AG04450 (cell line): ENCODE results near the gene PILRA. TPM values are rescaled to one million over a fixed set of nuclear protein-coding genes. Genes with fewer than 3 reads are reported as not detected.

Experiments used
- CTCF ChIA-PET: fragments of 300-600, 350-600 bp; formaldehyde crosslinking; extraction: SDS; loops from one replicate; lab custom pipeline; 2022; ENCODE audit warnings: antibody characterized with exemption, inconsistent platforms; lab: Charles Lee
- POLR2A ChIA-PET: fragments of 350-600 bp; formaldehyde crosslinking; extraction: SDS; loops from one replicate; lab custom pipeline; 2021; ENCODE audit warnings: antibody characterized with exemption, inconsistent platforms; lab: Yijun Ruan, JAX
- DNase-seq: peaks from one replicate; pipeline ENCODE4 v3.0.0-alpha.2; 2011; ENCODE audit warnings: low read depth, low spot score
- H3K27ac ChIP-seq: one replicate; pipeline ENCODE4 v1.5.1; 2012; ENCODE audit warnings: low read depth, low read length, control low read depth
- H3K27me3 ChIP-seq: one replicate; pipeline ENCODE4 v1.6.0; 2012; ENCODE audit warnings: low read length; ENCODE audit not compliant: control insufficient read depth, insufficient read depth
- H3K4me3 ChIP-seq: 2 replicates; pipeline ENCODE4 v1.5.1; 2011; ENCODE audit warnings: mild to moderate bottlenecking, low read depth, low read length, control low read depth
- H3K9me3 ChIP-seq: 2 replicates; pipeline ENCODE4 v1.5.1; 2012; ENCODE audit warnings: low read length; ENCODE audit not compliant: control insufficient read depth, insufficient read depth
- polyA plus RNA-seq: library from polyadenylated mRNA; depleted of rRNA; stranded (reverse); fragments of >200 nt; gene quantifications from 2 replicates; pipeline ENCODE4 v1.2.3, GENCODE V29; 2011
- TF ChIP-seq, protein P1 (sequence below): IDR thresholded peaks from 2 replicates; pipeline ENCODE4 v1.5.1; 2011; ENCODE audit warnings: low read depth, low read length, control low read depth, inconsistent platforms

The PILRA gene
- polyA plus RNA-seq, 1 experiment, result 0.30 TPM

DNA sequence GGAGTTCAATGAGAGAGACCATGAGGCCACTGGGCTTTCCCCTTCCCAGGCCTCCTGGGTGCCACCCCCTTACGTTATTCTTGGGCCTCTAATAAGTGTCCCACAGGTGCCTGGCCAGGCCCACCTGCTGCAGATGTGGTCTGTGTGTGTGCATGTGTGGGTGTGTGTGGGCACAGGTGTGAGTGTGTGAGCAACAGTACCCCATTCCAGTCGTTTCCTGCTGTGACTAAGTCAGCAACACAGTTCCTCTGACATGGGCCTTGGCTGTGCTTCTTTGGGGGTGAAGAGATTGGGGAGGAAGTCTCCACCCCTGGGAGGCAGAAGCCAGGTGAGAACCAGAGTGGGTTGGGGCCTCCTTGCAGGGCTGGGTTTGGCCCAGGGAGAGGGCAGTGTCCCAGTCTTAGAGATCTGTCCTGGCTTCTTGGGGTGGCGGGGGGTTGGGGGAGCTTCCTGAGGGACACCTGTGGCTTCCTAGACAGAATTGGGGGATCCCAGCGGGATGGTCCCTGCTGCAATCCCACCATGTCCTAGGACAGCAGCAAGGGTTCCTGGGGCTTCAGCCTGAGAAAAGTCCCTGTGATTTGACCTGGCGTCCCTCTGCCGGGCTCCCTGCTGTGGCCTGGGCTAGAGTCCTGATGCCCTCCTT is 19.5 kb upstream of the PILRA start:
- H3K9me3 ChIP-seq, result no peaks in the 10 kb centered on the region
- POLR2A ChIA-PET, result no interaction called here
- TF ChIP-seq, protein P1, sequence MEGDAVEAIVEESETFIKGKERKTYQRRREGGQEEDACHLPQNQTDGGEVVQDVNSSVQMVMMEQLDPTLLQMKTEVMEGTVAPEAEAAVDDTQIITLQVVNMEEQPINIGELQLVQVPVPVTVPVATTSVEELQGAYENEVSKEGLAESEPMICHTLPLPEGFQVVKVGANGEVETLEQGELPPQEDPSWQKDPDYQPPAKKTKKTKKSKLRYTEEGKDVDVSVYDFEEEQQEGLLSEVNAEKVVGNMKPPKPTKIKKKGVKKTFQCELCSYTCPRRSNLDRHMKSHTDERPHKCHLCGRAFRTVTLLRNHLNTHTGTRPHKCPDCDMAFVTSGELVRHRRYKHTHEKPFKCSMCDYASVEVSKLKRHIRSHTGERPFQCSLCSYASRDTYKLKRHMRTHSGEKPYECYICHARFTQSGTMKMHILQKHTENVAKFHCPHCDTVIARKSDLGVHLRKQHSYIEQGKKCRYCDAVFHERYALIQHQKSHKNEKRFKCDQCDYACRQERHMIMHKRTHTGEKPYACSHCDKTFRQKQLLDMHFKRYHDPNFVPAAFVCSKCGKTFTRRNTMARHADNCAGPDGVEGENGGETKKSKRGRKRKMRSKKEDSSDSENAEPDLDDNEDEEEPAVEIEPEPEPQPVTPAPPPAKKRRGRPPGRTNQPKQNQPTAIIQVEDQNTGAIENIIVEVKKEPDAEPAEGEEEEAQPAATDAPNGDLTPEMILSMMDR, result no peak
- DNase-seq, result no peak
- H3K27ac ChIP-seq, result no peak overlapping the region
- H3K27me3 ChIP-seq, result no peaks in the 10 kb centered on the region
- H3K4me3 ChIP-seq, result no peak overlapping the region
- CTCF ChIA-PET, result interaction anchor here (0.7 kb wide), 1 partner anchor 9 kb away, joined by 3 read pairs; no protein-coding TSS in a partner anchor

DNA sequence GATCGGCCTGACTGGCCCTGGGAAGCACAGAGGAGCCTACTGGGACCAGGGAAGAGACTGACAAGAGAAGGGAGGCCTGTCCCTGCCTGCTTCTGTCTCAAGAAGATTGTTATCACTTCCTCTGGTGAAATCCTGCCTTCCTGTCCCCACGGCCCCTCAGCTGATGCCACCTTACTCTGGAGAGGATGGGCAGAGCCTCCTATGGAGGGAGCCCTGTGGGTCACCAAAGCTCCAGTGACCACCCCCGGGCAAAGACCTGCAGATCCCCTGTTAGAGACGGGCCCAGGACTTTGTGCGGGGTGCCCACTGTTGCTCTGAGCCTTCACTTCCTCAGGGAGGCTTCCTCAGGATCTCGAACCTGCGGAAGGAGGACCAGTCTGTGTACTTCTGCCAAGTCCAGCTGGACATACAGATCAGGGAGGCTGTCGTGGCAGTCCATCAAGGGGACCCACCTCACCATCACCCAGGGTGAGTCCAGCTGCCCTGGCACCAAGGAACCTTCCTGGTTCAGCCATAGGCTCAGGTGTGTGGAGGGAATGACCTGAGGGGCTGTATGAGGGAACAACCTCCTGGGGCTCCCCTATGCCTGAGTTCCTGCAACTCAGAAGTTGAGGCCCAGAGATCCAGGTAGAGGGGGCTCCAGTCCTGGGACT is 16.7 kb upstream of the PILRA start:
- Histone ChIP-seq H3K9me3 (no peaks in the 10 kb centered on the region), H3K4me3 (no peak overlapping the region), H3K27ac (no peak overlapping the region), H3K27me3 (no peaks in the 10 kb centered on the region)
- ChIA-PET POLR2A (no interaction called here), CTCF (no interaction called here)
- no peak for DNase-seq
- TF ChIP-seq, protein P1, result no peak

DNA sequence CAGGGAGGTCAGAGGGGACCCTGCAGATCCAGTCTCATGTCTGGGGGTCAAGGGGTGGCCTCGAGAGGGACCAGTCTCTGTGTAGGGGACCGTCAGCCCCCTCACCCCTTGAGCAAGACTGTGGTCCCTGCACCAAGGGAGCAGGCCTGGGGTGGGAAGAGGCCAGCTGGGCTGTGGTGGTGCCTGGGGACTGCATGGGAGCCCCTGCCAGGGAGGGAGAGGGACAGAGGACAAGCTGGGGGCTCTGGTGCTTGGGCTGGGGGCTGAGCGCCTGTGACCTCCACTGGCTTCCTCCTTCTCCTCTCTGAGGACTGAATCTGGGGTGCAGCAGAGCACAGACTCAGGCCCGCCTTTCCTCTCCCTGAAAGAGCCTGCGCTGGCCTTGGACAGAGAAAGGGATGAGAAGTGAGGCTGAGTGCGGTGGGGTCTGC is 16.1 kb upstream of the PILRA start:
- ChIA-PET CTCF (no interaction called here), POLR2A (interaction anchor here (0.5 kb wide), 1 partner anchor 8 kb away, joined by 5 read pairs; no protein-coding TSS in a partner anchor)
- no peak overlapping the region for H3K27ac ChIP-seq
- no peaks in the 10 kb centered on the region for H3K9me3 ChIP-seq
- H3K27me3 ChIP-seq, result no peaks in the 10 kb centered on the region
- H3K4me3 ChIP-seq, result no peak overlapping the region
- TF ChIP-seq, protein P1, result no peak
- no peak for DNase-seq

DNA sequence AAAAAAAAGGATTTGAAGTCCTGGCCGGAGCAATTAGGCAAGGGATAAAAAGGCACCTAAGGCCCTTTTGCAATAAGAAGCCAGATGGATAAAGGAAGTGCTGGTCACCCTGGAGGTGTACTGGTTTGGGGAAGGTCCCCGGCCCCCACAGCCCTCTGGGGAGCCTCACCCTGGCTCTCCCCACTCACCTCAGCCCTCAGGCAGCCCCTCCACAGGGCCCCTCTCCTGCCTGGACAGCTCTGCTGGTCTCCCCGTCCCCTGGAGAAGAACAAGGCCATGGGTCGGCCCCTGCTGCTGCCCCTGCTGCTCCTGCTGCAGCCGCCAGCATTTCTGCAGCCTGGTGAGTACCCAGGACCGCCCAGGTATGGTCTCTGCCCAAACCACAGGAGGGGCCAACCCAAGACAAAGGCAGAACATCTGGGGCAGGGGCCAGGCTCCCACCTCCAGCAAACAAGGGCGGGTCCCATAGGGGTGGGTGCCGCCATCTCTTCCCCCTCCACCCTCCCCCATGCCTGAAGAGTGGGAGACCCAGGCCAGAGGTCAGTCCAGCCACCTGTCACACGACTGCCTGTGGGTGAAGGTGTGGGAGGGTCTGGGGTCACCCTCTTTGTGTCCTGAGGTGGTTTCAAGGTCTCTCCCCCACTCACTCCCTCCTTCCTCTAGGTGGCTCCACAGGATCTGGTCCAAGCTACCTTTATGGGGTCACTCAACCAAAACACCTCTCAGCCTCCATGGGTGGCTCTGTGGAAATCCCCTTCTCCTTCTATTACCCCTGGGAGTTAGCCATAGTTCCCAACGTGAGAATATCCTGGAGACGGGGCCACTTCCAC is 15.0 kb upstream of the PILRA start, which contains the start of gene PILRB:
TSS of gene PILRB (plus strand) at position 91 of the 830 bp plus-strand sequence. CDS start at position 277, 186 bp downstream.
- Histone ChIP-seq H3K4me3 (no peak within 1 kb of the TSS), H3K9me3 (no peaks in the 10 kb centered on the region), H3K27ac (no peak within 1 kb of the TSS), H3K27me3 (no peaks in the 10 kb centered on the region)
- ChIA-PET CTCF (no interaction called here), POLR2A (no interaction called here)
- TF ChIP-seq, protein P1, result no peak
- DNase-seq, result no peak
